NT2/D1 (cell line): Measurements from ENCODE around the gene CNPY1.

Source experiments
- SUZ12 ChIP-seq: IDR thresholded peaks from 2 replicates; pipeline ENCODE4 v1.6.1; 2011; ENCODE audit not compliant: insufficient read length, insufficient read depth; ENCODE audit errors: extremely low read depth
- YY1 ChIP-seq: IDR thresholded peaks from 2 replicates; pipeline ENCODE4 v1.6.1; 2011; ENCODE audit not compliant: insufficient read length, insufficient read depth
- ZNF274 ChIP-seq: IDR thresholded peaks from 2 replicates; pipeline ENCODE4 v1.6.1; 2011; ENCODE audit warnings: mild to moderate bottlenecking, low read depth, low read length

DNA sequence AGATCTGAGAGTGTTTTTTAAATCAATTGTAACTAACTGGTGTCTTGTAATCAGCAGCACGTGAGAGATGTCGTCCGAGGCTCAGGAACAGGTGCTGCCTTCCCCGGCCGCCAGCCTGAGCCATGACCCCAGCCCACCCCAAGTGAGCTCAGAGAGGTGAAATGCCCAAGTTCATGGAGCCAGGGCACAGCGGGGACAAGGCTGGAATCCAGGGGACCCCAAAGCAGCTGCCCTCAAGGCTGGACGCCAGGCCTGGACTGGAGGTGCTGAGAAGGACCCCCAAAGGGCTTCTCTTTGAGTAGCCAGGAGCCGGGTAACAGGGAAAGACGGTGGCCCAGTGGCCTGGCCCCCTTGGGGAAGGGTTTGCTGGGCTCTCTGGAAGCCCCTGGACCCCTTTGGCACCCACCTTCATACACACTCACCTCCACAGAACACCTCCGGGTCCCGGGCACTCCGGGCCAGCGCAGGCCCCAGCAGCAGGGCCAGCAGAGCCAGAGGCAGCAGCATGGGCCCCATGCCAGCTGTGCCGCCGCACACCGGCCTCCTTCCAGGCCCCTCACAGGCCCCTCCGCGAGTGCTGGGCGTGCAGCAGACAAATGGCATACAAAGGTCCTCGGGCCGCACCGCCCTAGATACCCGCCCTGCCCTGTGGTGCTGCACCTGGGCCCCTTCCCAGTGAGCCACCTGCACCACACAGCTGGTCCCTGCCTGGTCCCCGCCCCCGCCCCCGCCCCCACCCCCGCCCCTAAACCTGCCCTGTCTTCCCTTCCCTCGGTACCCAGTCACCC, 24.0 kb upstream of the CNPY1 start:
- TF ChIP-seq YY1 = no peak
- TF ChIP-seq ZNF274 = no peak
- TF ChIP-seq SUZ12 = no peak
